GM19463 (cell line): ENCODE data around the gene MPST.

Experiments
- ATAC-seq: cut with Tn5 transposase; IDR thresholded peaks from one replicate; pipeline ENCODE4 v1.9.1; 2021; ENCODE audit warnings: mild to moderate bottlenecking, moderate library complexity; ENCODE audit not compliant: unreplicated experiment

The MPST gene

DNA sequence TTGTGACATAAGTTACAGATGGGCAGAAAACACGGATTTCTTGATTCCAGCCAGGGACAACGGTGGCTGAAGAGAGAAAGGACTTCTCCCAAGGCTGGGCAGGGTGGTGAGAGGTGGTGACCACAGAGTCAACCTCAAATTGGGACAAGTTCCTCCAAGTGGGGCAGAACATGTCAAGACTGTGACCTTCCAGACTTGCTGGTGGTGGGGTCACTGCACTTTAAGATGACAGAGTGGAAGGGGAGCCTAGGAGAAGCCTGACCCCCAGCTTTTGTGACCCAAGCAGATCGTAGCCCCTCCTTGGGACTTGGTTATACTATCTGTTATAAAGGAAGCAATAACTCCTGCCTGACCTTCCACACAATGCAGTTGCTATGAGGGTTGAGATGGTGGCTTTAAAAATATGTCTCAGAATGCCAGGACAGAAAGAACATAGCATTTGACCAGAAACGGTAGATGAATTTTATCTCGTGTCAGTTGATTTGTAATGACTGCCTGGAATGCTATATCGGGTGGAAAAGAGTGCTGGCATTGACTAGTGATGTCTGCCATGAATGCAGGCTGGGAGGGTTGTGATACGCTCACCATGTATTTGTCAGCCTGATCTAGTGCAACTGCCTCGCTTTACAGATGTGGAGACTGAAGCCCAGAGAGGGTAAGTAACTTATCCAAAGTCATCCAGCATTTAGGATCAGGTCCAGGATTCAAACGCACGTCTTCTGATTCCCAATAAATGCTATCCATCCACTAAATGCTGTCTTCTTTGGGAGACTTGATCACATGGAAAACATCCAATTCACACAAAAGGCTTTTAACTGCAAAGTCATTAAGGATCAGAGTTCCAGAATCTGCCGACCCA, 18.6 kb upstream of the MPST start:
- no peak for ATAC-seq

DNA sequence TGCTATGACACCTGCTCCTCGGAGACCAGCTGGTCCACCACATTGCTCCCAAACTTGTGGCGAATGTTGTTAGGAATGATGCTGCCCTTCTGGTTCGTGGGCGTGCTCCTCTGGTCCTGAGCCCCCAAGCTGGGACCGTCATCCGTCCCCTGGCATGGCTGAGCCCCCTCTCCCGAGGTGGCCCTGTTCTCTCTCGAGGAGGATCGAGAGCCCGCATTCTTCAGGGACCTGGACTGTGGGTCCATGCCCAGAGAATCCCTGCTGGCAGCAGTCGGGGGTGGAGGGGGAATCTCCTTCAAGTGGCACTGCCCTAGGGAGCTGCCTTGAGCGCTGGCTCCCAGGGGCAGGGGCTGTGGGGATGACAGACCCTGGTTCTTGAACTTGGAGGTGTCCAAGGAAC, 17.7 kb upstream of the MPST start:
- no peak for ATAC-seq

DNA sequence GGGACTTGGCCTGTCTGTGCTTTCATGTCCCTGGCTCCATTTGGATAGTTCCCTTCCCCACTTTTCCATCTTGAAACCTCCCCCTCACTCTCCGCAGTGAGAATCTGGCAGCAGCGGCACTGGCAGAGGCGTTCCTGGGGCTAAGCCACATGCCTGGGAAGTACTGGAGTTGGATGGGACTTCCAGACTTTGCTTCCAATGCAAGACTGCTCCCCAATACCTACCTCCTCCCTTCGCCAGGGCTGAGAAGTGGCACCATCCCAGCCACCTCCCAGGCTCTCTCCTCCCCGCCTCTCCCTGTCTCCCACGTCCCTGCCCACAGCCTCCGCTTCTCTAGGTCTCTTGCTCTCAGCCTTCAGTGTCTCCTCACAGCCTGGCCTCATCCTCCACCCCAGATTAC, 16.9 kb upstream of the MPST start:
- ATAC-seq, result no peak

DNA sequence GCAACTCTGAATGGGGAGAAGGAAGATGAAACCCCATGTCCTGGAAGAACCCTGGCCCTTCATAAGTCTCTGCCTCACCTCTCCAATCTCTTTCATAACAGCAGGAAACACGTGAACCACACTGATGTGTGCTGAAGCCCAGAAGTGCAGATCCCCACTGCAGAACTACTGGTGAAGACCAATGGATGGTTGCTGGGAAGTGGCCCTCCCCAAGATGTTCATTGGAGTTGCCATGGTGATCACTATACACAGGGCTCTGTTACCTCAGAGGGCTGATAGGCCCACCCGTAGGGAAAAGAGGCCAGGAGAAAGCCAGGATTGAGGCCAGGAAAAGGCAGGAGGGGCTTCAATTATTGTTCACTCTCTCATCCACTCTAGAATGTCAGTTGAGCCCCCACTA, 11.9 kb upstream of the MPST start:
- ATAC-seq, result no peak

DNA sequence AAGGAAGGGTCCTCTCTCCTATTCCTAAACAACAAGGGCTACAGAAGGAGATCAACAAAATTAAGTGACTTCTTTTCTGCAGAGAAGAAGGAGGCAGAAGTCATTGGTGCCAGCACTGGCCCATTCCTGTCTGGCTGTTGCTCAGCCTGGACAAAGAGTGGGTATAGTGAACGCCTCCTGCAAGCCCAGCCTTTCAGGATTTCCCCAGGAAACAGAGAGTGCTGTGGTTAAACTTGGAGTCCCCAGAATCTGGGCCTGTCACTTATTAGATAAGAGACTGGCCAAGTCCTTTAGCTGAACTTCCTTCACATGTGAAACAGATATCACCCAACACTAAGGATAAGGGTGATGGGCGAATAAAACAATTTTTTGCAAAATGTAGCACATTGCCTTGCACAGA, 11.2 kb upstream of the MPST start:
- no peak for ATAC-seq

DNA sequence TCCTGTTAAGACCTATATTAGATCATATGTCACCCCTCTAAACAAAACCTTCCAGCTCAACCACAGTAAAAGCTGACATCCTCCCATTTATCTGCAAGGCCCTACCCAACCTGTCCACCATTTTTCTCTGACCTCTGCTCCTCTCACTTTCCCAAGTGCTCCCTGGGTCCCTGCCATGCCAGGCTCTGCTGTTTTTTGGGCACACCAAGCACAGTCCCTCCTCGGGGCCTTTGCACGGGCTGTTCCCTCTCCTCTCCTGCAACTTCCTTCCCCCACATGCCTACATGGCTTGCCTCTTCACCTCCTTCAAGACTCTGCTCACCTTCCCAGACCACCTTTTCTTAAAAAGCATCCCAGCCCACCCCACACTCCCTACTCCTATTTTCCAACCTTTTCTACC, 10.1 kb upstream of the MPST start:
- no peak for ATAC-seq

DNA sequence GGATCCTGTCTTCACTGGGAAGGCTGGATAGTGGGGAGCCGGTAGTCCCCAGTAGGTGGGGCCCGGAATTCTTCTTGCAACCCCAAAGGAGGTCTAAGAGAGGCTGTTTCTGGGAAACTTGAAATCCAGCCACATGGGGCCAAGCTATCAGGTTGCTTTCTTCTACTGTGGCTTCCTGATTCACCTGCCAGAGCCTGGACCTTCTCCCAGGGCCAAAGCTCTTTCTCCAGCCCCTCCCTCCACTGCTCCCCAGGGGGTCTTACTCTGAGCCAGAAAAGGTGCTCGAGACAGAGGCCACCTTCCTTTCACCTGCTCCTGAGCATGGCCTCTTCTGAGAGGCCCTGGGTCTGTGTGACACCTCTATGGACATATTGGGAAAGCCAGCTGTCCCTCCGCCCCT, 9.4 kb upstream of the MPST start:
- no peak for ATAC-seq

DNA sequence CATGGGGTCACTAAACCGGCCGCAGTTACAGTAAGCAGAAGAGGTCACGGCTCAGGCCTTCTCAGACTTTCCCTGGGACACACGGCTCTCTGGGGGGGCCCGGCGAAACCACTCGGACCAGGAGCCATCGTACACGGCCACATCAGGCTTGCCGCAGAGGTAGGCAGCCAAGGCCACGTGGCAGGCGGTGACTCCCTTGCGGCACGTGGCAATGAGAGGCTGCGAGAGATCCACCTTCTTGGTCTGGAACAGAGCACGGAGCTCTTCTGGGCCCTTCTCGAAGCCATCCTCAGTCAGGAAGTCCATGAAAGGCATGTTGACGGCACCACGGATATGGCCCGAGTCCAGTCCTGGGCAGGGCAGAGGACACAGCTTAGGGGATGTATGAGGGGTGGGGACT, 8.6 kb upstream of the MPST start:
- no peak for ATAC-seq

DNA sequence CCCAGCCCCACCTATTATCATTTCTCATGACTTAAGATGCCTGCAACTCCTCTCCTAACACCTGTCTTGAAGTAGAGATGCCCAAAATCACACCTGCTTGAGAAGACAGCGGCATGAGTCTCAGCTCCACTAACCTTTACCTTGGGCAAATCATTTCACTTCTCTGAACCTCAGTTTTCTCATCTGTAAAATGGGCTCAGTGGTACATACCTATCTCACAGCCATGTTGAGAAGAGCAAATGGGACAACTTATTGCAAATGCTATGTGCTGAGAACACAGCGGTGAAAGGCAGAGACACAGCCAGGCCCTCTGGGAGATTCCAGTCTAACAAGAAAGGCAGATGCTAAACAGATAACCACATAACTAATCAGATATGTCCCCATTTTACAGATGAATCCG, 8.1 kb upstream of the MPST start:
- ATAC-seq, result no peak

DNA sequence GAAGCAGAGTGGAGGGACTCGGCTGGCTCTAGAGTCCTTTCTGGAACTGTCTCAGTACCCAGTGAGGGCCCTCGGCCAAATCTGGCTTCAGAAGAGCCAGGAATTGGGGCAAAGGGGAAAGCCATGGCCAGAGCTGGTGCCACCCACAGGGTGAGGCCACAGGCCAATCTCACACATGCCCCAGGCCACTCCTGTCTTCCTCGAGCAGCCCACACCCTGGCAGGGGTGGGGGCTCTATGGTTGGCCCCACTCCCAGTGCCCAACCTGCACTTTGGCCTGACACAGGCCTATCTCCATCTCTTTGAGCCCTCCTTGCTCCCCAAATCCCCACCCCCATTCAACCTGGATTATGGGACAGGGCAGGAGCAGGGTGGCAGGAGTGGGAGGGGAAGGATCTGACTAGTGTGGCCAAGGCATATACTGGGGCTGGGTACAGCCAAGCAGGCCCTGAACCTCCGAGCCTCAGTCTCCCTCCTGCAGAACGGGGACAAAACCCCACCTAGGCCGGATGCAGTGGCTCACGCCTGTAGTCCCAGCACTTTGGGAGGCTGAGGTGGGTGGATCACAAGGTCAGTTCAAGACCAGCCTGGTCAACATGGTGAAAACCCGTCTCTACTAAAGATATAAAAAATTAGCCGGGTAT, 7.2 kb upstream of the MPST start:
- no peak for ATAC-seq

DNA sequence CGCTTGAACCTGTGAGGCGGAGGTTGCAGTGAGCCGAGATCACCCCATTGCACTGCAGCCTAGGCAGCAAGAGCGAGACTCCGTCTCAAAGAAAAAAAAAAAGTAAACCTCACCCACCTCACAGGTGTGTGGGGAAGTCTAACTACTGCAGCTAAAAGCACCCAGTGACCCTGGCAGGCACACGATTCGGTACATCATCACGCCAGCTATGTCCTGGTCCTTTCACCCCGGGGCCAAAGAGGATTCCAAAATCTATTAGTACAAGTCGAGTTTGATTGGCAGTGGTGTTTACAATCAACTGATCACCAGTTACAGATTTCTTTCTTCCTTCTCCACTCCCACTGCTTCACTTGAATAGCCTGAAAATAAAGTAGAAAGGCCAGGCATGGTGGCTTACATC, 6.6 kb upstream of the MPST start:
- ATAC-seq, result no peak

DNA sequence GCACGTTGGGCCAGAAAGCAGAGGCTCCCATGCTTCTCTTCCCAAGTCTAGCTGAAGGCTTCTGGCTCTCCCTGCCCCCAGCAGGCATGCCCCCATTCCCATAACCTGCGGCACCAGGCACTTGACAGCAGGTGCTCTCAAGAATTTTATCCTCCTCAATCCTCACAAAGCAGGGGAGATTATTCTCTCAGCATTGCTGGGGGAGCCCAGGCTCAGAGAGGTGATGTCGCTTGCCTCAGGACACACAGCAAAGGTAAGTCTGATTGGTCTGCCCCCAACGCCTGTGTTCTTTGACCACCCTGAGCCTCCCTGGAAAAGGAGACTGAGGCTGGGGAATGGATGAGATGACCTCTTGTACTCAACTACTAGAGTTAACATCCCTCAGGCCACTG, 5.1 kb upstream of the MPST start:
- ATAC-seq, result no peak

DNA sequence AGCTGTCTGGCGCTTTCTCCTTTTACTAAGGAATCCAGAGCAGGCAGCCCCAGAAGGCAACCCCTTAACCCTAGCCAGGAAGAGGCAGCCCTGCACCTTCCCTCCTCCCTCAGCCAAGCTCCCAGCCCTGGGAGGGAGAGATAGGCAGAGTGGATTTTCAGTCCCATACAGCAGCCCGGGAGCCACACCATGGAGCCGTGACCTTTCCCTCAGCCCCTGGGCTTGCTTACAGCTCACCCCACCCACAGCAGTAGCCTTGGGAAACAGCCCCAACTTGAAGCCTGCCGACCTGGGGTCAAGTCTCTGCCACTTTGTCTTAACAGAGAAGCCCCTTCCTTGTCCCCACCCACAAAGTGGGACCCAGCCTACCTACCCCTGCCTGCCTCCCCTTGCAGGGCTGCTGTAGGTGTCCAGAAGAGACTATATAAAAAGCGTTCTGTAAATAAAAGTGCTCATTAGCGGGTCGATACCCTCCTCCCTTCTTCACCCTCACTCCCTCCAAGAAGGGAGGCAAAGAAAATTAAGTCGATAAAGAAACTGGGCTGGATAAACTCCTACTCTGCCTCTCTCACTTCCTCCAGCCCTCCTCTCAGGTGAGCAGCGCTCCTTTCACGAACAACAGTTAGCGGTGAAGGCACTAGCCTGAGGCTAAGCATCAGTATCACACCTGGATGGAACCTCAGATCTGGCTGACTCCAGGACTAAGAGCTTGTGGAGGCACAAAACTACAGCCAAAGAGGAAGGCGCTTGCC, 4.5 kb upstream of the MPST start:
- ATAC-seq, result no peak

DNA sequence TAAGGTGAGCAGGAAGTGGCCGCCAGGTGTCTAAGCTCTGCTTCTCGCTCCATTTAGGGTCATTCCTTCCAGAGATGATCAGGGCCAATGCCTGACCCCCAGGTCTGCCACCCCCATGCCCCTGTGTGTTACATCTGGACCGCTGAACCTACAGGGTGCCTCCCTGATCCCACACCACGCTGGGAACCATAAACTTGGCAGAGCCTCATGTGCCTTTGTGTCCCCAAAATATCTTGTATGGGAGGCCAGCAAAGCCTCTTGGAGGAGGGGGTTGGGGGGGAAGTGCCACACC, 4.0 kb upstream of the MPST start:
- ATAC-seq, result no peak

DNA sequence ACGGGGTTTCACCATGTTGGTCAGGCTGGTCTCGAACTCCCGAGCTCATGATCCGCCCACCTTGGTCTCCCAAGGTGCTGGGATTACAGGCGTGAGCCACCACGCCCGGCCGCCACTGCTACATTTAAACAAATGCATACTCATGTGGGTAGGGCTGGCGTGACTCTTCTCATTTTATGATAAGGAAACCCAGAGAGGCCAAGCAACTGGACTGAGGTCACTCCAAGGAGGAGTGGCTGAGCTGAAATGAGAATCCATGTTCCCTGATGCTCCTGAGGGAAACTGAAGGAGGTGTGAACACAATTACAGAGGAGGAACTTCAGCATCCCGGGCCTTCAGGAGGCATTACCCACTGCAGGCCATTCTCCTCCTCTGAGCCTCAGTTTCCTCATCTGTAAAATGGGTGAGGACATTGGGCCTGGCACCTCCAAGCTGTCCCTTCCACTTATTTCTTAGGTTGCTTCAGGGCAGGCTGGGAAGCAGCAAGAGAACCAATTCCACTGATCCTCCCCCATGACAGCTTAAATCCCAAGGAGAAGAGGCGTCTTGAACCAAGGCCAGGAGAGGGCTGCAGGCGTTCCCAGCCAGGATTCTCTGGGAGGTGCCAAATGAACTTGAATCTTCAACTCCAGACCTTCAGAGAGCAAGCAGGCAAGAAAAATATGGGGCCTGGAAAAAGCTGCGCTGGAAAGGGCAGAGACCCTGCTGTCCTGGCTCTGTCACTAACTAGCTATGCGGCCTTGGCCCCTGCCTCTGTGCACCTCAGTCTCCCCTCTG, 3.2 kb upstream of the MPST start:
- ATAC-seq, result no peak

DNA sequence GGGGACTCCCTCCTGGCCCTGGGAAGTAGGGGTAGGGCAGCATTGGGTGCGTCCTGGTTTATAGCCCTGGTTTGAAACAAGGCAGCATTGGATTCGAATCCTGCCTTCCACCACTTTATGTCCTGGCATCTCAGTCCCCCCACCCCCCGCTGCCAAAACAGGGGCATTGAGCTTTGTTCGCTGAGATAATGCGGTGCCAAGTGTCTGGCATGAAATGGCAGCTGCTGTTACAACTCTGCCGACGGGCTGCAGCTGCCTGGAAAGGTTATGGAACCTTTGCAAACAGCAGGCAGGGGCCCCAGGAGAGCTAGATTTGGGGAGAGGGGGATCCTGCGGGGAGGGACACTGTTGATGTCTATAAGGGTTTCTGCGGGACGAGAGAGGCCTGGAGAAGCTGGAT, 2.2 kb upstream of the MPST start:
- ATAC-seq, result no peak

DNA sequence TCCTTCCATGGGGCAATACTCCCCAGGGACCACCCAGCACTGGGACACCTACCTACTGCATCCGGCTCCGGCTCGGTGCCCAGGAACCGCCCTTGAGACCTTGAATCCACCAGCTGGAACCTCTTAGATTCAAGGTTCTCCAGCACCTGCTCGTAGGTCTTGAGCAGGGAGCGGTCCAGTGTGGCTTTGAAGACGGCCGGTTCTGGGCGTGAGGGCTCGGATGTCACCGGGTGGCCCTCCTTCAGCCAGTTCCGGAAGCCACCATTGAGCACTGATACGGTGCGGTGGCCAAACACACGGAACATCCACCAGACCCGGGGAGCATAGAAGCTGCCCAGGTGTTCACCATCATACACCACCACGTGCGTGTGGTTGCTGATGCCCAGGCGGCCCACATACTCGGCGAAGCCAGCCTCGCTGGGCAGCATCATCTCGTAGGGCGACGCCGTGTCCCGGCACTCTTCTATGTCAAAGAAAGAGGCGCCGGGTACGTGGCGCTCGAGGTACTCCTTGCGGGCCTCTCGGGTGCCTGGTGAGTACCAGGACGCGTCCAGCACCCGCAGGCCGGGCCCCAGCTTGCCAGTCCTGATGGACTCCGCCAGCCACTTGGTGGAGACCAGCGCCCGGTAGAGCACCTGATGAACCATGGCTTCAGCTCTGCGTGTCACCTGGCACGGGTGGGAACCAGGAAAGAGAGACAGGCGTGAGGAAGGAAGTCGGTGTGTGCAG, 1.3 kb upstream of the MPST start:
- ATAC-seq, result no peak

DNA sequence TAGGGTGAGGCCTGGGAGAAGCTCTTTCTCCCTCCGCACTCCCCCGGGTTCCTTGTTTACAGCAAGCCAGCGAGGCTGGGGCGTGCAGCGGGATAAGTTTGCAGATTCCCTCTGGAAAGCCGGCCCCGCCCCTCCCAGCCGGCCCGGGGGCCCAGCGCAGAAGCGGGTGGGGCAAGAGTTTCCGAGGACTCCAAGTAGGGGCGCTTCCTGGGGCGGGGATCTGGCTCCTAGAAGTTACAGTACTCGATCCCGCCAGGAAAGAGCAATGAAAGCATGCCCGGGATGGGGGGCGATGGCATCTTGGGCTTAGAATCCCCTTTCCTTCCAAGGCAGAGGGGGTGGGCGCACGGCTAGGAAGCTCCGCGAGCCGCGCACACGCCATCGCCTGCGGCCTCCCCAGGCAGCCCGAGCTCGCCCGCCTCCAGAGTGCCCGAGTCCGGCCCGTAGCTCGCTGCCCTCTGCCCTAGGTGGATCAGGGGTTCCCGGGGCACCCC, 680 bp upstream of the MPST start:
- ATAC-seq, result peak; percentile 23

DNA sequence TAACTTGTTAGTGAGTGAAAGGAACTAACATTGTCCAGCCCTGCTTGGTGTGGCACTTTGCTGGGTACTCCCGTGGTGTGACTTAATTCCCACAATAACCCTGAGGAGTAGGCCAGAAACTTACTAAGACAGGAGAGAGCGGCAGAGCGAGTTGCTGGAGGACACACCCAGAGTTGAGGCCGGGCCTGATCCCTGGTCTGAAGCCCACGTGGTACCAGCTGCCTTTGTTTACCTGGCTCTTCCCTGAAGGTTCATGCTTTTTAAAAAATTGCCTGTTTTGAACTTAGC, 594 bp downstream of the MPST start:
- ATAC-seq, result no peak

DNA sequence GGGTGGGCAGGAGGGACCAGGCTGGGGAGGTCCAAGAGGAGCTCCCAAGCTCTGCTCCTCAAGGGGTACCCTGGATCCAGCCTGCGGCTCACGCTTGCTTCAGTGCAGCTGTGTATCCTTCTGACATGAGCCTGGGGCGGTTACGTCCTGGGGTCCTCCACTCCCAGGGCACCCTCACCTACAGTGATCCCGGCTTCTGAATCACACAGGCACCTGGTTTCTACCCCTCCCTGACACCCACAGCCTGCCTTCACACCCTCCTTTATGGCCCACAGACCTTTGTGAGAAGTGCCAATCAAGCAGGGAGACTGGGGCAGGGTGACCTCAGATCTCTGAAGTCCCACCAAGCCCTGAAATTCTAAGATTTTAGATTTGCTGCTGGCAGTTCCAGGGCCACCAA, 1.5 kb downstream of the MPST start:
- no peak for ATAC-seq
